ENCODE measurements around the gene SDK1. TPM values are rescaled to one million over a fixed set of nuclear protein-coding genes. Genes with fewer than 3 reads are reported as not detected.

The SDK1 gene
- total and polyA plus RNA-seq, 2 of the 8 experiments (the other 6 are each of a cell fraction or from before 2014, with no cell fraction given) = 3.3 to 7.2 TPM

DNA sequence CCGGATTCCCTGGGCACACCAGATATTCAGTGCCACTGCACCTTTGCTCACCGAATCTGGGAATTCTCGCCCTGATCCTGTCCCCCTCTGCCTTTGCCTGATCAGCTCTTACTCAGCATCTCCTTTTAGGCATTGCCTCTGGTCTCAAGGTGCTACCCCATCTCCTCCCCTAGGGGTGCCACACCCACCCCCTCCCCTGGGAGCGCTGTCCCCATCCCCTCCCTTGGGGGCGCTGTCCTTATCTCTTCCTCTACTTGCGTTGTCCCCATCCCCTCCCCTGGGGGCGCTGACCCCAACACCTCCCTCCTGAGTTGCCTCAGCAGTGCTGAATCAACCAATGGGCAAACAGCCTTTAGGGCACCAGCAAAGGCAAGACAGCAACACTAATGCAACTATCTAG lies 694.1 kb downstream of the SDK1 start (continued):
- peak; percentile 94 to 100 (median 98) for TF ChIP-seq CTCF (IDR thresholded peaks at IDR 0.05; ENCODE audit: control extremely low read depth in 1 of 3, insufficient read depth in 1 of 3, low read depth in 1 of 3, low read length in 3 of 3)
- TF ChIP-seq BACH1 (IDR thresholded peaks at IDR 0.05; ENCODE audit: low read length) = peak; percentile 93
- TF ChIP-seq MAFK (IDR thresholded peaks at IDR 0.05; ENCODE audit: low read depth, low read length) = peak; percentile 43; the same call in 1 of the 2 replicates
- TF ChIP-seq YY1 (IDR thresholded peaks at IDR 0.05; ENCODE audit: low read depth, low read length) = no peak
- TF ChIP-seq NRF1 (IDR thresholded peaks at IDR 0.05; ENCODE audit: low read depth, low read length) = no peak
- no peak for TF ChIP-seq SUZ12 (IDR thresholded peaks at IDR 0.05; ENCODE audit: low read length)
- TF ChIP-seq RNF2 (IDR thresholded peaks at IDR 0.05; ENCODE audit: borderline replicate concordance, low read depth, low read length, missing control alignments, poor library complexity, severe bottlenecking) = no peak
- peak; percentile 63; the same call in 1 of the 2 replicates for TF ChIP-seq KDM1A (IDR thresholded peaks at IDR 0.05; ENCODE audit: borderline replicate concordance, low read length)
- TF ChIP-seq SP1 (IDR thresholded peaks at IDR 0.05; ENCODE audit: low read depth, low read length) = no peak
